Mucosa of rectum (tissue), 2 donors: ENCODE data around the gene PRMT2.
A peak's percentile ranks its signal among the peaks of the same experiment; 100 is the strongest.
"Not testable (repeated sequence)": the region's sequence is repeated elsewhere in the genome, so short reads cannot be mapped to it uniquely, and the experiment has no call there.

Experiments used
- H3K27ac ChIP-seq, 2 donors: one replicate each; pipeline ENCODE4 v1.7.0; 2013; ENCODE audit warnings: inconsistent platforms in 2 of 2, low read depth in 2 of 2, low read length in 2 of 2
- H3K27me3 ChIP-seq, 2 donors: one replicate each; pipeline ENCODE4 v1.7.0; 2013; ENCODE audit warnings: low read length in 2 of 2; ENCODE audit not compliant: control insufficient read depth in 2 of 2, insufficient read depth in 2 of 2
- H3K36me3 ChIP-seq, 2 donors: one replicate each; pipeline ENCODE4 v1.7.0; 2013; ENCODE audit warnings: low read length in 2 of 2; ENCODE audit not compliant: control insufficient read depth in 2 of 2, insufficient read depth in 2 of 2
- H3K4me1 ChIP-seq, 2 donors: one replicate each; pipeline ENCODE4 v1.7.0; 2013; ENCODE audit warnings: low read length in 2 of 2, mild to moderate bottlenecking in 1 of 2; ENCODE audit not compliant: control insufficient read depth in 2 of 2, insufficient read depth in 2 of 2
- H3K4me3 ChIP-seq, 2 donors: one replicate each; pipeline ENCODE4 v1.7.0; 2013; ENCODE audit warnings: low read length in 2 of 2
- H3K9ac ChIP-seq, 2 donors: one replicate each; pipeline ENCODE4 v1.7.0; 2013; ENCODE audit warnings: low read length in 2 of 2, low read depth in 1 of 2, mild to moderate bottlenecking in 1 of 2
- H3K9me3 ChIP-seq, 2 donors: one replicate each; pipeline ENCODE4 v1.7.0; 2013; ENCODE audit warnings: low read length in 2 of 2; ENCODE audit not compliant: control insufficient read depth in 2 of 2
- donor health status: healthy.
- donor health status: Normal muscosa, but diverticular disease.

The PRMT2 gene

DNA sequence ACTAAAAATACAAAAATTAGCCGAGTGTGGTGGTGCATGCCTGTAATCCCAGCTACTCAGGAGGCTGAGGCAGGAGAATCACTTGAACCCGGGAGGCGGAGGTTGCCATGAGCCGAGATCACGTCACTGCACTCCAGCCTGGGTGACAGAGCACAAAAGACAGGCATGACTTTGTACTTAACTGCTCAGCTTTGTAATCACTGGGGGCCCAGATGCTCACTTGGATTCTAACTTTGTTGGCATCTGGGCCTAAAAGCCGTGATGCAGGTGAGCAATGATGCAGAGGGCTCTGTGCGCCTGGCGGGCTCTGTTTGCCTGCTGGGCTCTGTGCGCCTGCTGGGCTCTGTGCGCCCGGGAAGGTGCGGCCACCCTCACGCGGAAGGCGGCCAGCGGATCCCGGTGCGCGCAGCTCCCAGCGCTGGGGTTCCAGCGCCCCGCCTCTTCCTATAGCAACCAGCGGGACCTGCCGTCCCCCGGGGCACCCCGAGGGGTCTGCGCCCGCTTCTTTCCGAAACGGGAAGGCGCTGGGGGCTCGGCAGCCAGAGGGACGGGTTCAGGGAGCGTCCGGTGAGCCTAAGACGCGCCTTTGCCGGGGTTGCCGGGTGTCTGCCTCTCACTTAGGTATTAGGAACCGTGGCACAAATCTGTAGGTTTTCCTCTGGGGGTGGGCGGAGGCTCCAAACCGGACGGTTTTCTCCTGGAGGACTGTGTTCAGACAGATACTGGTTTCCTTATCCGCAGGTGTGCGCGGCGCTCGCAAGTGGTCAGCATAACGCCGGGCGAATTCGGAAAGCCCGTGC is 31.7 kb downstream of the PRMT2 start:
- Histone ChIP-seq H3K36me3 (peaks cover 16 to 23% of the 10 kb centered on the region in 2 donors), H3K27me3 (peaks cover 7 to 10% of the 10 kb centered on the region in 2 donors), H3K4me3 (peak overlapping the region; percentile 54 to 63), H3K4me1 (peaks cover 7 to 9% of the 10 kb centered on the region in 2 donors), H3K9ac (no peak overlapping the region), H3K9me3 (no peaks in the 10 kb centered on the region), H3K27ac (no peak overlapping the region)

DNA sequence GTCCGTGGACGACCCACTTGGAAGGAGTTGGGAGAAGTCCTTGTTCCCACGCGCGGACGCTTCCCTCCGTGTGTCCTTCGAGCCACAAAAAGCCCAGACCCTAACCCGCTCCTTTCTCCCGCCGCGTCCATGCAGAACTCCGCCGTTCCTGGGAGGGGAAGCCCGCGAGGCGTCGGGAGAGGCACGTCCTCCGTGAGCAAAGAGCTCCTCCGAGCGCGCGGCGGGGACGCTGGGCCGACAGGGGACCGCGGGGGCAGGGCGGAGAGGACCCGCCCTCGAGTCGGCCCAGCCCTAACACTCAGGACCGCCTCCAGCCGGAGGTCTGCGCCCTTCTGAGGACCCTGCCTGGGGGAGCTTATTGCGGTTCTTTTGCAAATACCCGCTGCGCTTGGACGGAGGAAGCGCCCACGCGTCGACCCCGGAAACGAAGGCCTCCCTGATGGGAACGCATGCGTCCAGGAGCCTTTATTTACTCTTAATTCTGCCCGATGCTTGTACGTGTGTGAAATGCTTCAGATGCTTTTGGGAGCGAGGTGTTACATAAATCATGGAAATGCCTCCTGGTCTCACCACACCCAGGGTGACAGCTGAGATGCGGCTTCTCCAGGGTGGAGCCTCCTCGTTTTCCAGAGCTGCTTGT is 32.4 kb downstream of the PRMT2 start:
- Histone ChIP-seq H3K36me3 (peaks cover 16 to 20% of the 10 kb centered on the region in 2 donors), H3K9ac (no peak overlapping the region), H3K9me3 (no peaks in the 10 kb centered on the region), H3K4me3 (peak overlapping the region; percentile 54 to 63), H3K27ac (no peak overlapping the region), H3K4me1 (peaks cover 7 to 9% of the 10 kb centered on the region in 2 donors), H3K27me3 (peaks cover 7 to 10% of the 10 kb centered on the region in 2 donors)

DNA sequence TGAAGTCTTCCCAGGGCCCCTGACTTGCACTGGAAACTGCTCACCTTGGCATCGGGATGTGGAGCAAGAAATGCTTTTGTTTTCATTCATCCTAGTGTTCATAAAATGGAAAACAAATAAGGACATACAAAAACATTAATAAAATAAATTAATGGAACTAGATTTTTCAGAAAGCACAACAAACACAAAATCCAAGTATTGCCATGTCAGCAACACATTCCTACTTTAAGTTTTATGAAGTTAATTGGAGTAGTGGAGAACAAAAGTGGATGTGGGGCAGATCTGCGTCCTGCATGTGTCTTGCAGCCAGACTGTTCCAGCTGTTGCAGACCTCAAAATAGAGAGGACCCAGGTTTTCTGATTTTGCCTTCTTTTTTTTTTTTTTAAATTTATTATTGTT is 32.9 kb downstream of the PRMT2 start:
- Histone ChIP-seq H3K36me3 (peaks cover 13 to 15% of the 10 kb centered on the region in 2 donors), H3K9ac (no peak overlapping the region), H3K4me3 (peak overlapping the region in 1 of 2 donors; percentile 63), H3K9me3 (no peaks in the 10 kb centered on the region), H3K4me1 (peaks cover 7 to 9% of the 10 kb centered on the region in 2 donors), H3K27ac (no peak overlapping the region), H3K27me3 (peaks cover 7 to 10% of the 10 kb centered on the region in 2 donors)

DNA sequence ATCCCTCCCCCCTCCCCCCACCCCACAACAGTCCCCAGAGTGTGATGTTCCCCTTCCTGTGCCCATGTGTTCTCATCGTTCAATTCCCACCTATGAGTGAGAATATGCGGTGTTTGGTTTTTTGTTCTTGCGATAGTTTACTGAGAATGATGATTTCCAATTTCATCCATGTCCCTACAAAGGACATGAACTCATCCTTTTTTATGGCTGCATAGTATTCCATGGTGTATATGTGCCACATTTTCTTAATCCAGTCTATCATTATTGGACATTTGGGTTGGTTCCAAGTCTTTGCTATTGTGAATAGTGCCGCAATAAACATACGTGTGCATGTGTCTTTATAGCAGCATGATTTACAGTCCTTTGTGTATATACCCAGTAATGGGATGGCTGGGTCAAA is 33.4 kb downstream of the PRMT2 start:
- H3K4me1 ChIP-seq, H3K9ac ChIP-seq, H3K4me3 ChIP-seq, H3K27ac ChIP-seq, H3K9me3 ChIP-seq: not testable (repeated sequence)
- Histone ChIP-seq H3K27me3 (peaks cover 7 to 10% of the 10 kb centered on the region in 2 donors), H3K36me3 (peaks cover 11 to 13% of the 10 kb centered on the region in 2 donors)

DNA sequence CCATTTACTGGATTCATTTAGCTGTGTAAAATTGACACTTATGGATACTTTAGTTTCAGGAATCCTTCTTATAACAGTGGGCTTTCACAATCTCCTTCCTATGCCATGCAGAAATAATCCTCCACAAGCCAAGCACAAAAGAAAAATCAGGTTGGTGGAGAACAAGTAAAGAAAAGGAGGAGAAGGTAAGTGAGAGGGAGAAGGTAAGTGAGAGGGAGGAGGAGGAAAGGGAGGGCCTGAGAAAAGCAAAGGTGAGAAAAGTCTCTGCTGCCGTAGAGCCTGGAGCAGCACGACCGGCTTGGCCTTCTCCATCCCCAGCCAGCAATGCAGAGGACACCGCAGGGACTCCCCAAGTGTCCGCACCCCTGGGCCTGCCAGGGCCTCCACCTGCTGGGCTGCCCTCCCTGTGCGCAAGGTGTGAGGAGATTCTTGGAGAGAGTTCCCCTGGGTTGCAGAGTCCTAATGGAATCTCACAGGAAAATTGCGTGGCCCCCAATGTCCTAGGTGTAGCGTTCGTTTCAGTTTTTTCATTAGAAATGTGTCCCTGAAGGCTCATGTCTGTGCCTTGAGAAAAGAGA is 39.0 kb downstream of the PRMT2 start:
- Histone ChIP-seq H3K36me3 (no peaks in the 10 kb centered on the region), H3K27me3 (peaks cover 4 to 7% of the 10 kb centered on the region in 2 donors), H3K4me3 (no peak overlapping the region), H3K4me1 (no peaks in the 10 kb centered on the region), H3K9me3 (no peaks in the 10 kb centered on the region), H3K9ac (no peak overlapping the region), H3K27ac (no peak overlapping the region)

DNA sequence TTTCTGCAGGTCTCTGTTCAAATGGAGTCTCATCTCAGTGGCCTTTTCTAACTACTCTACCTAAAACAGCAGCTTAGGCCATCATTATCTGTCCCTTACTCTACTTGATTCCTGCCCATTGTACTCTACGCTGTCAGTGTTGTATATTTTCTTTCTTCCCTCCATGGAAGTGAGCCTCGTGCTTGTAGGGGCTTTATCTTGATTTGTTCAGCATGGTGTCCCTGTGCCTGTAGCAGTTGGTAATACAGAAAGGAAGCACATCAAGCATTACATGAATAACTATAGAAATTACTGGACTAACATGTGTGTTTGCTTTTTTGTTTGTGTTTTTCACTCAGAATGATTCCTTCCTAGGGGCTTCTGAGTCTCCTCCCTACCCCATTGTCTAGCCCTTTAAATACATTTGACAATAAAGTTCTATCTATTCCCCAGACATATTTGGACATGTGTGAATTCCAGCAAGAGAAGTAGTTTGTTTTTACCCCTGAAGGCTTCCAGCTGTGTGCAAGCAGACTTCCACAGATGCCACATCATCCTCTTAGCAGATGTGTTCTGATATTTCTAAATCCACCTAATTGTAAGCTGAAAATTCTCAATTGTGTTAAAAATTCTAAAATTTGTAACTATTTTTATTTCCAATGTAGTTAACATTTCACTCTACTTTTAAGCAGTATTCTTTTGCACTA is 40.3 kb downstream of the PRMT2 start:
- H3K36me3 ChIP-seq, result no peaks in the 10 kb centered on the region
- no peak overlapping the region for H3K9ac ChIP-seq

DNA sequence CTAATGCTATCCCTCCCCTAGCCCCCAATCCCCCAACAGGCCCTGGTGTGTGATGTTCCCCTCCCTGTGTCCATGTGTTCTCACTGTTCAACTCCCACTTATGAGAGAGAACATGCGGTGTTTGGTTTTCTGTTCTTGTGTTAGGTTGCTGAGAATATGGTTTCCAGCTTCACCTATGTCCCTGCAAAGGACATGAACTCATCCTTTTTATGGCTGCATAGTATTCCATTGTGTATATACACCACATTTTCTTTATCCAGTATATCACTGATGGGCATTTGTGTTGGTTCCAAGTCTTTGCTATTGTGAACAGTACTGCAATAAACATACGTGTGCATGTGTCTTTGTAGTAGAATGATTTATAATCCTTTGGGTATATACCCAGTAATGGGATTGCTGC is 41.1 kb downstream of the PRMT2 start:
- not testable (repeated sequence) for H3K36me3 ChIP-seq, H3K4me1 ChIP-seq, H3K27me3 ChIP-seq, H3K4me3 ChIP-seq, H3K9ac ChIP-seq, H3K9me3 ChIP-seq, H3K27ac ChIP-seq

More for the DNA sequence above, 40.3 kb downstream of the PRMT2 start:
- H3K4me3 ChIP-seq, result no peak overlapping the region
- H3K27me3 ChIP-seq, result peaks cover 1 to 4% of the 10 kb centered on the region in 2 donors
- no peak overlapping the region for H3K27ac ChIP-seq
- no peaks in the 10 kb centered on the region for H3K4me1 ChIP-seq
- no peaks in the 10 kb centered on the region for H3K9me3 ChIP-seq

DNA sequence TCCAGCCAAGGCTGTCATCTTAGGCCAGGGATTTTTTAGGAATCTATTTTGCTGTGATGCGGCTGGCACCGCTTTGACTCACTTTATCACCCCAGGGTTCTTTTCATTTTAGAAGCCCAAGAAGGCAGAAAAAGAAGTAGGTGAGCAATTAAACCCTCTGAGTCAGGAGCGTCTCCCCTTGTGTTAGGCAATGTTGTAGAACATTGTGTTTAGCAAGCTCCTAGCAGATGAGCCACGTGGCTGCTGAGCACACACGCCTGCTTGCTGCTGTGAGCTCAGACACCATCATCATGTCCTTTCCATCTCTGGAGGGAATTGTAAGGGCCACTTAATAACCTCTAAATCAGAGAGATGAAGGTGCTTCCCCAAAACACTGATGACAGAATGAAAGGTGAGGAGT is 46.1 kb downstream of the PRMT2 start:
- H3K9ac ChIP-seq, H3K27ac ChIP-seq, H3K4me1 ChIP-seq, H3K36me3 ChIP-seq, H3K9me3 ChIP-seq, H3K4me3 ChIP-seq, H3K27me3 ChIP-seq: not testable (repeated sequence)

DNA sequence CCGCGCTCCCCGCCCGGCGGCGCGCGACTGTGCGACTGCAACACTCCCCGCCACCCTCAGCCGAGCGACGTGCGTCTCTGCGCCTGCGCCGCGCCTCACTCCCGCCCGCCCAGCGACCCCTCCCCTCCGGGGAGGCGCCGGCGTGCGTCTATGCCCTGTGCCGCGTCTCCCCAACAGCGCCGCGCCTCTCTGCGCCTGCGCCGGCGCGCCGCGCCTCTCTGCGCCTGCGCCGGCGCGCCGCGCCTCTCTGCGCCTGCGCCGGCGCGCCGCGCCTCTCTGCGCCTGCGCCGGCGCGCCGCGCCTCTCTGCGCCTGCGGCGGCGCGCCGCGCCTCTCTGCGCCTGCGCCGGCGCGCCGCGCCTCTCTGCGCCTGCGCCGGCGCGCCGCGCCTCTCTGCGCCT is 63.2 kb downstream of the PRMT2 start:
- H3K9ac ChIP-seq, H3K36me3 ChIP-seq, H3K27ac ChIP-seq, H3K27me3 ChIP-seq, H3K4me1 ChIP-seq, H3K9me3 ChIP-seq, H3K4me3 ChIP-seq: not testable (repeated sequence)

DNA sequence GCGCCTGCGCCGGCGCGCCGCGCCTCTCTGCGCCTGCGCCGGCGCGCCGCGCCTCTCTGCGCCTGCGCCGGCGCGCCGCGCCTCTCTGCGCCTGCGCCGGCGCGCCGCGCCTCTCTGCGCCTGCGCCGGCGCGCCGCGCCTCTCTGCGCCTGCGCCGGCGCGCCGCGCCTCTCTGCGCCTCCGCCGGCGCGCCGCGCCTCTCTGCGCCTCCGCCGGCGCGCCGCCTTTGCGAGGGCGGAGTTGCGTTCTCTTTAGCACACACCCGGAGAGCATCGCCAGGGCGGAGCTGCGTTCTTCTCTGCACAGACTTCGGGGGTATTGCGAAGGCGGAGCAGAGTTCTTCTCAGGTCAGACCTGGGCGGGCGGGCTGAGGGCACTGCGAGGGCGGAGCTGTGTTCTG is 63.6 kb downstream of the PRMT2 start:
- H3K36me3 ChIP-seq, H3K4me3 ChIP-seq, H3K9ac ChIP-seq, H3K9me3 ChIP-seq, H3K27ac ChIP-seq, H3K27me3 ChIP-seq, H3K4me1 ChIP-seq: not testable (repeated sequence)
